CD4-positive, alpha-beta T cell treated with Interleukin-21 for 1 hour (primary cell): ENCODE measurements around the gene MRPL4.
"Not testable (repeated sequence)": the region's sequence is repeated elsewhere in the genome, so short reads cannot be mapped to it uniquely, and the experiment has no call there.

Source experiments
- DNase-seq: peaks from one replicate; pipeline ENCODE4 v3.0.0-alpha.2; 2020

Gene MRPL4

GRCh38 chr19:10230861-10231611, 21.0 kb upstream of the MRPL4 start, which contains the start of gene S1PR2:
Gene S1PR2 (minus strand): TSS chr19:10231331. CDS start chr19:10224905, 6,426 bp downstream.
- DNase-seq: peak; percentile 88

- no peak for DNase-seq
Measured at GRCh38 chr19:10231612-10232228, 20.3 kb upstream of the MRPL4 start.

- no peak for DNase-seq
Measured at GRCh38 chr19:10233946-10234345, 18.1 kb upstream of the MRPL4 start.

- DNase-seq: no peak
Measured at GRCh38 chr19:10235003-10235402, 17.0 kb upstream of the MRPL4 start.

GRCh38 chr19:10235409-10235808, 16.6 kb upstream of the MRPL4 start:
- not testable (repeated sequence) for DNase-seq

- no peak for DNase-seq
Measured at GRCh38 chr19:10237702-10238101, 14.3 kb upstream of the MRPL4 start.

GRCh38 chr19:10238172-10238783, 13.7 kb upstream of the MRPL4 start:
- DNase-seq: no peak

- not testable (repeated sequence) for DNase-seq
Measured at GRCh38 chr19:10241826-10242449, 10.1 kb upstream of the MRPL4 start.

GRCh38 chr19:10243606-10244005, 8.4 kb upstream of the MRPL4 start:
- DNase-seq: no peak

- DNase-seq: no peak
Measured at GRCh38 chr19:10245189-10245939, 6.7 kb upstream of the MRPL4 start.

GRCh38 chr19:10246511-10246910, 5.5 kb upstream of the MRPL4 start:
- DNase-seq: no peak

GRCh38 chr19:10252707-10253106, 693 bp downstream of the MRPL4 start:
- no peak for DNase-seq

- DNase-seq: no peak
Measured at GRCh38 chr19:10254244-10254643, 2.2 kb downstream of the MRPL4 start.

GRCh38 chr19:10255358-10255757, 3.3 kb downstream of the MRPL4 start:
- no peak for DNase-seq

- no peak for DNase-seq
Measured at GRCh38 chr19:10256551-10256950, 4.5 kb downstream of the MRPL4 start.

GRCh38 chr19:10256970-10257615, 5.1 kb downstream of the MRPL4 start:
- DNase-seq: no peak

GRCh38 chr19:10258080-10258710, 6.2 kb downstream of the MRPL4 start:
- DNase-seq: no peak

GRCh38 chr19:10259162-10259905, 7.3 kb downstream of the MRPL4 start:
- DNase-seq: peak; percentile 92

- no peak for DNase-seq
Measured at GRCh38 chr19:10260141-10260584, 8.1 kb downstream of the MRPL4 start.

GRCh38 chr19:10262771-10263170, 10.8 kb downstream of the MRPL4 start:
- DNase-seq: no peak

GRCh38 chr19:10266706-10267105, 14.7 kb downstream of the MRPL4 start:
- DNase-seq: no peak
